ENCODE results near the gene PILRA.
"Not testable (repeated sequence)": the region's sequence is repeated elsewhere in the genome, so short reads cannot be mapped to it uniquely, and the experiment has no call there.

DNA sequence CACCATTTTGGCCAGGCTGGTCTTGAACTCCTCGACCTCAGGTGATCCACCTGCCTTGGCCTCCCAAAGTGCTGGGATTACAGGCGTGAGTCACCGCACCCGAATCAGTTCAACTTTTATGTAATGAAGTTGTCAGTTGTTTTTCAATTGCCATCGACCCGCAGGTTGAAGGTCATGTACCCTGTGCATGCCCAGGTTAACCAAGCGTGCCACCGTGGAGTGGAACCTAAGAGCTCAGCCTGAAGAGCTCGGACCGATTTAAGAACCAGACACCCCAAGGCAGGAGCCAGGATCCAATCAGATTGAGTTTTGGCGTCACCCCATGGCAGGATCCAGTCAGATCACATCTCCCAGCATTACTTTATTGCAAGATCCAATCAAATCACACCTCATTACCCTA lies 46.4 kb upstream of the PILRA start:
- TF ChIP-seq, protein P1, sequence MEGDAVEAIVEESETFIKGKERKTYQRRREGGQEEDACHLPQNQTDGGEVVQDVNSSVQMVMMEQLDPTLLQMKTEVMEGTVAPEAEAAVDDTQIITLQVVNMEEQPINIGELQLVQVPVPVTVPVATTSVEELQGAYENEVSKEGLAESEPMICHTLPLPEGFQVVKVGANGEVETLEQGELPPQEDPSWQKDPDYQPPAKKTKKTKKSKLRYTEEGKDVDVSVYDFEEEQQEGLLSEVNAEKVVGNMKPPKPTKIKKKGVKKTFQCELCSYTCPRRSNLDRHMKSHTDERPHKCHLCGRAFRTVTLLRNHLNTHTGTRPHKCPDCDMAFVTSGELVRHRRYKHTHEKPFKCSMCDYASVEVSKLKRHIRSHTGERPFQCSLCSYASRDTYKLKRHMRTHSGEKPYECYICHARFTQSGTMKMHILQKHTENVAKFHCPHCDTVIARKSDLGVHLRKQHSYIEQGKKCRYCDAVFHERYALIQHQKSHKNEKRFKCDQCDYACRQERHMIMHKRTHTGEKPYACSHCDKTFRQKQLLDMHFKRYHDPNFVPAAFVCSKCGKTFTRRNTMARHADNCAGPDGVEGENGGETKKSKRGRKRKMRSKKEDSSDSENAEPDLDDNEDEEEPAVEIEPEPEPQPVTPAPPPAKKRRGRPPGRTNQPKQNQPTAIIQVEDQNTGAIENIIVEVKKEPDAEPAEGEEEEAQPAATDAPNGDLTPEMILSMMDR (IDR thresholded peaks at IDR 0.05), result not testable (repeated sequence)
- TF ChIP-seq EP300, POLR2A, POLR2AphosphoS5 (IDR thresholded peaks at IDR 0.05): not testable (repeated sequence)

Data from gastroesophageal sphincter (tissue), 3 donors.